HG02885 (cell line): Measurements from ENCODE around the gene ASTN2.
"Not testable (repeated sequence)": the region's sequence is repeated elsewhere in the genome, so short reads cannot be mapped to it uniquely, and the experiment has no call there.

ENCODE experiments used
- ATAC-seq: cut with Tn5 transposase; IDR thresholded peaks from one replicate; pipeline ENCODE4 v1.9.1; 2021; ENCODE audit warnings: mild to moderate bottlenecking; ENCODE audit not compliant: unreplicated experiment, poor library complexity

ASTN2 gene

GRCh38 chr9:116945817-116946216 lies 469.0 kb downstream of the ASTN2 start:
- no peak for ATAC-seq

- no peak for ATAC-seq
Measured at GRCh38 chr9:116944714-116945534, 469.9 kb downstream of the ASTN2 start.

- no peak for ATAC-seq
Measured at GRCh38 chr9:116943970-116944369, 470.9 kb downstream of the ASTN2 start.

- ATAC-seq = peak; percentile 65
Measured at GRCh38 chr9:116942593-116943061, 472.2 kb downstream of the ASTN2 start.

- no peak for ATAC-seq
Measured at GRCh38 chr9:116941266-116941665, 473.6 kb downstream of the ASTN2 start.

- no peak for ATAC-seq
Measured at GRCh38 chr9:116940614-116941215, 474.1 kb downstream of the ASTN2 start.

- ATAC-seq = peak; percentile 59
Measured at GRCh38 chr9:116939614-116940013, 475.2 kb downstream of the ASTN2 start.

GRCh38 chr9:116939161-116939560 lies 475.7 kb downstream of the ASTN2 start:
- ATAC-seq = no peak

- ATAC-seq = no peak
Measured at GRCh38 chr9:116937361-116937760, 477.5 kb downstream of the ASTN2 start.

GRCh38 chr9:116935149-116935897 lies 479.5 kb downstream of the ASTN2 start:
- ATAC-seq = peak; percentile 57

GRCh38 chr9:116934131-116934530 lies 480.7 kb downstream of the ASTN2 start:
- no peak for ATAC-seq

- ATAC-seq = no peak
Measured at GRCh38 chr9:116933251-116933650, 481.6 kb downstream of the ASTN2 start.

- ATAC-seq = no peak
Measured at GRCh38 chr9:116929621-116930020, 485.2 kb downstream of the ASTN2 start.

- no peak for ATAC-seq
Measured at GRCh38 chr9:116928884-116929283, 486.0 kb downstream of the ASTN2 start.

GRCh38 chr9:116928289-116928688 lies 486.6 kb downstream of the ASTN2 start:
- no peak for ATAC-seq

- ATAC-seq = no peak
Measured at GRCh38 chr9:116927726-116928125, 487.1 kb downstream of the ASTN2 start.

GRCh38 chr9:116925121-116925520 lies 489.7 kb downstream of the ASTN2 start:
- ATAC-seq = no peak

GRCh38 chr9:116924462-116925110 lies 490.3 kb downstream of the ASTN2 start:
- no peak for ATAC-seq

- not testable (repeated sequence) for ATAC-seq
Measured at GRCh38 chr9:116917895-116918508, 496.9 kb downstream of the ASTN2 start.

GRCh38 chr9:116913536-116913935 lies 501.3 kb downstream of the ASTN2 start:
- no peak for ATAC-seq
